ENCODE measurements around the gene PARN.

Gene PARN

GRCh38 chr16:14492614-14493013 is 137.4 kb downstream of the PARN start:
- in situ Hi-C loops (cut with HindIII; ENCODE audit: low sequenced_read_pairs), result no loop called here
- no peak overlapping the region for H3K4me3 ChIP-seq (ENCODE audit: low read depth, low read length)
- no peak for TF ChIP-seq CTCF (IDR thresholded peaks at IDR 0.05; ENCODE audit: low read depth, low read length)
- DNase-seq (ENCODE audit: low read depth, low spot score), result no peak

GRCh38 chr16:14491861-14492529 is 138.1 kb downstream of the PARN start:
- no peak for TF ChIP-seq CTCF (IDR thresholded peaks at IDR 0.05; ENCODE audit: low read depth, low read length)
- DNase-seq (ENCODE audit: low read depth, low spot score), result no peak
- in situ Hi-C loops (cut with HindIII; ENCODE audit: low sequenced_read_pairs), result no loop called here
- no peak overlapping the region for H3K4me3 ChIP-seq (ENCODE audit: low read depth, low read length)

GRCh38 chr16:14490235-14490634 is 139.8 kb downstream of the PARN start:
- no peak overlapping the region for H3K4me3 ChIP-seq (ENCODE audit: low read depth, low read length)
- in situ Hi-C loops (cut with HindIII; ENCODE audit: low sequenced_read_pairs), result no loop called here
- no peak for DNase-seq (ENCODE audit: low read depth, low spot score)
- TF ChIP-seq CTCF (IDR thresholded peaks at IDR 0.05; ENCODE audit: low read depth, low read length), result no peak

GRCh38 chr16:14489460-14489859 is 140.6 kb downstream of the PARN start:
- peak; percentile 28 for TF ChIP-seq CTCF (IDR thresholded peaks at IDR 0.05; ENCODE audit: low read depth, low read length)
- no peak for DNase-seq (ENCODE audit: low read depth, low spot score)
- in situ Hi-C loops (cut with HindIII; ENCODE audit: low sequenced_read_pairs), result no loop called here

GRCh38 chr16:14487579-14487978 is 142.5 kb downstream of the PARN start:
- H3K4me3 ChIP-seq (ENCODE audit: low read depth, low read length), result no peak overlapping the region

More at GRCh38 chr16:14489460-14489859, 140.6 kb downstream of the PARN start:
- no peak overlapping the region for H3K4me3 ChIP-seq (ENCODE audit: low read depth, low read length)

GRCh38 chr16:14486520-14487303 is 143.3 kb downstream of the PARN start:
- peak overlapping the region; percentile 37 for H3K4me3 ChIP-seq (ENCODE audit: low read depth, low read length)
- peak; percentile 94 for DNase-seq (ENCODE audit: low read depth, low spot score)
- in situ Hi-C loops (cut with HindIII; ENCODE audit: low sequenced_read_pairs), result no loop called here
- TF ChIP-seq CTCF (IDR thresholded peaks at IDR 0.05; ENCODE audit: low read depth, low read length), result no peak

More at GRCh38 chr16:14487579-14487978, 142.5 kb downstream of the PARN start:
- no peak for DNase-seq (ENCODE audit: low read depth, low spot score)
- in situ Hi-C loops (cut with HindIII; ENCODE audit: low sequenced_read_pairs), result no loop called here
- TF ChIP-seq CTCF (IDR thresholded peaks at IDR 0.05; ENCODE audit: low read depth, low read length), result no peak

Measured in astrocyte of the spinal cord (primary cell).